Stimulated activated naive CD8-positive, alpha-beta T cell treated with anti-CD3 and anti-CD28 coated beads, Interleukin-15, Interleukin-2, amounts not matched to agents 100 U/mL and 50 U/mL, for 24 hours (primary cell): ENCODE data around the gene STIM1.
"Not testable (repeated sequence)": the region's sequence is repeated elsewhere in the genome, so short reads cannot be mapped to it uniquely, and the experiment has no call there.

Source experiments
- ATAC-seq: fragments of 150-1000 bp; cut with Tn5 transposase; one replicate; pipeline ENCODE4 v1.10.0; 2021
- DNase-seq: peaks from one replicate; pipeline ENCODE4 v3.0.0; 2021

STIM1 gene

DNA sequence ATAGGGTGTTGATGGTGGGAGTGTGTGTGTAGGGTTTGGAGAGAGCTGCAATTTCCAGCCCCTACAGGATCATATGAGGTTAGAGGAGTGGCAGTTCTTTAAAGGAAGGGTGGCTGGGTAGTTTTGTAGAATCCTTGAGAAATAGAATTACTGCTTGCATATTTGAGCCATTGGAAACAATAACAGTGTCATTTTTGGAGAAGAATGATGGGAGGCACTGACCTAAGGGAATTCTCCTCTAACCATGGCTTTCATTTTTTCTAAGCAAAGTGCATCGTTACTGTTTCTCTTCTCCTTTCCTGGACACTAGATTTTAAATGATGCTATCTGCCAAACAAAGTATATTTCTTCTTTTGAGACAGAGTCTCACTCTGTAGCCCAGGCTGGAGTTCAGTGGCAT lies 172.3 kb downstream of the STIM1 start:
- ATAC-seq (no peak), DNase-seq (no peak)

- DNase-seq (no peak), ATAC-seq (no peak)
Measured at GRCh38 chr11:4030197-4030596, 174.7 kb downstream of the STIM1 start.

DNA sequence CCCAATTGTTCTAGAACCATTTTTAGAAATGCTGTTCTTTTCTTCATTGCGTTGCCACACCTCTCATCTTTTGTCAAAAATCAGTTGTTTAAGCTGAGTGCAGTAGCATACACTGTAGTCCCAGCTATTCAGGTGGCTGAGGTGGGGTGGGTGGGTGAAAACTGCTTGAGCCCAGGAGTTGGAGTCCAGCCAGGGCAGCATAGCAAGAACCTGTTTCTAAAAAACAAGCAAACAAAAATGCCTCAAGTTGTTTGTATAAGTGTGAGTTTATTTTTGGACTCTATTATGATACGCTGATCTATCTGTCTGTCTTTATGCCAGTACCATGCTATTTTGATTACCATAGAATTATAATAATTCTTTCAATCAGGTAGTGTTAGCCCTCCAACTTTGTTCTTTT lies 176.6 kb downstream of the STIM1 start:
- DNase-seq, result no peak
- no peak for ATAC-seq

- ATAC-seq (no peak), DNase-seq (no peak)
Measured at GRCh38 chr11:4035985-4036384, 180.5 kb downstream of the STIM1 start.

- ATAC-seq (no peak), DNase-seq (no peak)
Measured at GRCh38 chr11:4039011-4039410, 183.5 kb downstream of the STIM1 start.

DNA sequence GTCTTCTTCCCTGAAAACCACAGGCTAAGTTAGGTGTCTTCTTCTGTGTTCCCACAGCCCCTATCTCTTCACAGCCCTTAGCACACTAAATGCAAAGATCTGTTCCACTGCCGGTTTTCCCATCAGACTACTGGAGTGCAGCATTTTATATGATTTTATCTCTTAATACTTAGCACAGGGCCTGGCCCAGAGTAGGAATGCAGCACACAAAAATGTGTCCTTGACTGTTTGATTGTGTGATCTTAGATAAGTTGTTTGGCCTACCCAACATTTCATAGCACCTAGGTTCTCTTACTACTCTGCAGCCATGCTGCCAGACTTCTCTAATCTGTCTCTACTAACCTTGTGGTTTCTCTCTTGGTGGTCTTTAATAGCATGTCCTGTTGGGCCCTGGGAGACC lies 185.0 kb downstream of the STIM1 start:
- ATAC-seq, result no peak

DNA sequence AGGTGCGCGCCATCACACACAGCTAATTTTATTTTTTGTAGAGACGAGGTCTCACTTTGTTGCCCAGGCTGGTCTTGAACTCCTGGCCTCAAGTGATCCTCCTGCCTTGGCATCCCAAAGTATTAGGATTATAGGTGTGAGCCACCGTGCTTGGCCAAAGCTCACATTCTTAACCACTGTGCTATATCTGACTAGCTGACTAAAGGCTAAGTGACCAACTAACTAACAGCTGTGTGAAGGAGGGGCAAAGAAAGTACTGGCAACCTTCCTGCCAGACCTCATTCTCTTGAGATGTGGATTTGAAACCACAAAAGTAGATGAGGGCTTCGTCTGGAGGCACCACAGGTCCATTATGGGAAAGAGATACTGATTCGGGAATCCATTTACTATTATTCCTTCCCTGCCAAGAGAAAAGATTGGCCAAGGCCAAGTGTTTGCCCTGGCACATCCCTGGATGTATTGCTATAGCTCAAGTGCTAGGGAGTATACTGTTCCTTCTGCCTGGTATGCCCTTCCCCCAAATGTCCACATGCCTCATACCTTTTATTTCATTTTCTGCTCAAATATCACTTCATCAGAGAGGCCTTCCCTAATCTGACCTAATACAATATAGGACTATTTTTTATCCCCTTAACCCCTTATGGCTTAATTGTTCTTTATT lies 186.4 kb downstream of the STIM1 start:
- ATAC-seq (no peak), DNase-seq (no peak)

More for the DNA sequence above, 185.0 kb downstream of the STIM1 start:
- DNase-seq, result no peak

DNA sequence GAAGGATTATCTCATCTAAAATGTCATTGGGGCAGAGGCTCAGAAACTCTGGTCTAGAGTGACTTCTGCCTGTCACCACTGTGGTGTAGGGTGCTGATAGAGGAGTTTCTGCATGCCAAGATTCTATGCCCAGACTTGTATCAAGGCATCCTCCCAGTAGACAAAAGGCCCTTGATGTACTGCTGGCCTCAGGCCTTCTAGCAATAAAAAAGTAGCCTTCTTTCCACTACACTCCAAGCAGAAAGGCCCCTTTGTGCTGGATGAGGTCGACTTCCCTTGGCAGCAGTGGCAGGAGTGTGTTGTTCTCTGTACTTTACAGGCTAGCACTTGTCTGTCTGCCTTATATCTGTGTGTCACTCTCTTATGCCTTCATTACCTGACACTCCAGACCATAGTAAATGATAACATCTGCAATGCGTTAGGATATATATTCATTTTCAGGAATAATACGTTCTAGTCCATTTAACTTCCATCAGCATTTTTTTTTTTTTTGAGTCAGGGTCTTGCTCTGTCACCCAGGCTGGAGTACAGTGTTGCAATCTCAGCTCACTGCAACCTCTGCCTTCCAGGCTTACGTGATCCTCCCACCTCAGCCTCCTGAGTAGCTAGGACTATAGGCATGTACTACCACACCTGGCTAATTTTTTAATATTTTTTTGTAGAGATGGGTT lies 189.6 kb downstream of the STIM1 start:
- no peak for DNase-seq
- ATAC-seq, result no peak

DNA sequence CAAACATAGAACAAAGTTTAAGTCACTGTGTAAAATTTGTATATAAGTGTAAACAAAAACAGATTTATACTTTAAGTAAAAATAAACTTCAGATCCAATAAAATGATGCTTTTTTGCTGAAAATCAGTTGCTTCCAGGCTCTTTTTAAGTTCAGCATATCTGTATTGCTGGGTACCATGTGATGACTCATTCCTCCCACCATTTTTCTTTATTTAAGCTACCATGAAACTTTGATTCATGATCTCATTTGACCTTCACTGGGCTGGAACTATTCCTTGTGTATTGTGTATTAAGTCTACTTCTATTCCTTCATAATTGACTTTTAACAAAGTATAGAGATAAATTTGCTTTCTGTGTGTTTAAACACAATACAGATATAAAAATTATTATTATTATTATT lies 192.9 kb downstream of the STIM1 start:
- peak; percentile 78 for ATAC-seq
- DNase-seq, result no peak

GRCh38 chr11:4049006-4049405 lies 193.5 kb downstream of the STIM1 start:
- DNase-seq (no peak), ATAC-seq (no peak)

DNA sequence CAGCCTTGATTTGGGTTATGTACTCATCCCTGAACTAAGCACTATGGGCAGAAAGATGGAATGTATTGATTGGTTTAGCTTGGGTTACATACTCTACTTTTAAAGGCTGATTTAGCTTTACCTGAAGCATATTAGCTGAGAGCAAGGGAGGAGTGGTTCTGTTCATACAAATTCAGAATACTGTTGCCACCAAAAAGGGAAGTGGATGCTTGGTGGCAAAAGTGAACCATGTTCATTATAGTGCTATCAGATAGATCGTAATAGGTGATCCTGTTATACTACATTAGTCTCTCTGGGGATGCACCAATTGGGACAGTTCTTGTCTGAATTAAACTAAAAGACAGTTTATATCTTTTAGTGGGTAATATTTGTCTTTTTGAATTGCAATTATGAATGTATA lies 194.7 kb downstream of the STIM1 start:
- DNase-seq (no peak), ATAC-seq (no peak)

GRCh38 chr11:4053200-4053599 lies 197.7 kb downstream of the STIM1 start:
- ATAC-seq, DNase-seq: not testable (repeated sequence)

DNA sequence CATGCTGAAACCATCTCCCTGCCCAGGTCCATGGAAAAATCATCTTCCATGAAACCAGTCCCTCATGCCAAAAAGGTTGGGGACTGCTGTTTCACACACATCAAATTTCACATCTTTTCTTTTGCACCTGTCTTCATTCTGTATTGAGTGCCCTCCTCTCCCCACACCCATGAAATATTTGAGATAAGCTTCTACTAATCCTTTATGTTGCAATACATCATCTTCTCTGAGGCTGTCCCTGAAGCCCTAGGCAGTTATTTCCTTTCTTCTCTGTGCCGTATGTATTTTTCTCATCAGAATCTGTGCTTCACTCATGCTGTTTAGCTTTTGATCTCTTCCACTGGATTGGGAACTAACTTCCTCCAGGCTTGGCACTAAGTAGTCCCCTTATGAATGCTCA lies 199.2 kb downstream of the STIM1 start:
- ATAC-seq (no peak), DNase-seq (no peak)

GRCh38 chr11:4059424-4059823 lies 204.0 kb downstream of the STIM1 start:
- DNase-seq (no peak), ATAC-seq (no peak)

GRCh38 chr11:4060182-4060923 lies 204.9 kb downstream of the STIM1 start:
- no peak for DNase-seq
- ATAC-seq, result no peak

GRCh38 chr11:4061700-4062099 lies 206.2 kb downstream of the STIM1 start:
- no peak for DNase-seq
- ATAC-seq, result no peak

DNA sequence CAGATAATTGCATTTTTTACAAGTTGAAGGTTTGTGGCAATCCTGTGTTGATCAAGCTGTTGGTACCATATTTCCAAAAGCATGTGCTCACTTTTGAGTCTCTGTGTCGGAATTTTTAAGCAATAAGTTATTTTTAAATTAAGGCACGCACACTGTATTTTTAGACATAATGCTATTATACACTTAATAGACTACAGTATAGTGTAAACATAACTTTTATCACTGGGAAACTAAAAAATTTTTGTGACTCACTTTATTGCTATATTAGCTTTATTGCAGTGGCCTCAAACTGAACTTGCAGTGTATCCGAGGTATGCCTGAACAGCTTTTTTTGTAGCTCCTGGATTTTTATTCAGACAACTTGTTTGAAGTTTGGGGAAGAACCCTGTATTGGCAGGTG lies 207.9 kb downstream of the STIM1 start:
- DNase-seq, result no peak
- no peak for ATAC-seq

- ATAC-seq, result peak; percentile 33
- DNase-seq, result no peak
Measured at GRCh38 chr11:4064278-4064955, 209.0 kb downstream of the STIM1 start.

- no peak for DNase-seq
- ATAC-seq, result peak; percentile 47
Measured at GRCh38 chr11:4065086-4065485, 209.6 kb downstream of the STIM1 start.

DNA sequence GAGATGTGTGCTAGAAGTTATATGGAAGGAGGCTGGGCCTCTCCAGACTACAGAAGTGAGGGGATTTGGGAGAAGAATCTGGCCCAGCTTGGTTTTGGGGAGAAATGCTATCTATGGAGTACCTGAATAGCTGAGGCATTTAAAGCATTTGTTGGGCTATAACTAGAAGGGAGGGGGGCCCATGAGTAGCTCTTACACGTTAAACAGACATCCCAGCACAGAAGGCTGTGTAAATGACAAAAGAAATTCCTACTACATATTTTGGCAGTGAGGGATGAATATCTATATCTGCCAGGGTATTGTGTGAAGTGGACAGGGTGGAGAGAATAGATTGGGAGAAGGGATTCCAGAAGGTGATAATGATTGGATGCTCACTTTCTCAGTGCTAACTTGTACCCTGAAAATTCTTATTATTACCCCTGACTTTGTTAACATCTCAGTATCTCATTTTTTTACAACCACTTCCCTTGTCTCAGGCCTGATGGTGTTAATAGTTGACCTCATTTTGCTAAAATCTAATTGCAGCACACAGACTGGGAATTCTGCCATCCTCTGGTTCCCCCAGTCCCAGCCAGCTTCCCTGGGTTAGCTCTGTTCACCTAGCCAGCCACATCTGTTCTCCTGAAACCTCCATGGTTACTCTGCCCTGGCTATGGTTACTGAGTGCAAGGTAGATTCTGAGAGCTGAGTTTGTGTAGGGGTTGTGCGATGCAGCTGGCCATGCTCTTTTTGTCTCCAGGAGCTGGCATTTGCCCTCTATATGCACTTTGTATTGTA lies 210.3 kb downstream of the STIM1 start:
- DNase-seq (no peak), ATAC-seq (no peak)

DNA sequence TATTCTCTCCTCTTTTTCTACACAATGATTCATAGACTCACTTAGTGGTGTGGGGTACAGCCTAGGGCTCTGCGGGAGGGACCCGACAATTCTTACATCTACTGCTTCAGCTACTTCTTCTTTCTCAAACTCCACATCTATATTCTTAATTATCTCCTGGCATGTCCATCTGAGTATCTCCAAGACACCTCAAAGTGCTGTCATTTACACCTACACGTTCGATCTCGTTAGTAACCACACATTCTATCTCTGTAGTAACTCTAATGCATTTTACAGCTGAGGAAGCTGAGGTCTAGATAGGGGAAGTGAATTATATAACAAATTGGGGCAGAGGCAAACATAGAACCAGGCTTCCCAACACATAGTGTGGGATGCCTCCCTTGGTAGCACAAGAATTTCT lies 211.4 kb downstream of the STIM1 start:
- ATAC-seq (no peak), DNase-seq (no peak)

GRCh38 chr11:4068962-4069361 lies 213.5 kb downstream of the STIM1 start:
- ATAC-seq (no peak), DNase-seq (no peak)
